AG09309 (cell line): ENCODE data around the gene PIGM.

Experiments used
- DNase-seq: peaks from one replicate; pipeline ENCODE4 v3.0.0-alpha.2; 2010; ENCODE audit warnings: low read depth
- H3K4me3 ChIP-seq: 2 replicates; pipeline ENCODE4 v1.5.1; 2011; ENCODE audit warnings: mild to moderate bottlenecking, low read depth, low read length, moderate library complexity; ENCODE audit not compliant: control insufficient read depth
- CTCF ChIP-seq: IDR thresholded peaks from 2 replicates; pipeline ENCODE4 v1.5.1; 2011; ENCODE audit warnings: mild to moderate bottlenecking, low read depth, low read length, inconsistent platforms; ENCODE audit not compliant: insufficient read depth, control insufficient read depth; ENCODE audit errors: missing control alignments

The PIGM gene

GRCh38 chr1:159980076-159980475, 51.7 kb downstream of the PIGM start:
- no peak for DNase-seq
- no peak for TF ChIP-seq CTCF

GRCh38 chr1:159979257-159979656, 52.5 kb downstream of the PIGM start:
- no peak for TF ChIP-seq CTCF
- DNase-seq: no peak
- H3K4me3 ChIP-seq: no peak overlapping the region

More at GRCh38 chr1:159980076-159980475, 51.7 kb downstream of the PIGM start:
- H3K4me3 ChIP-seq: no peak overlapping the region

GRCh38 chr1:159978107-159978398, 53.7 kb downstream of the PIGM start:
- DNase-seq: no peak
- TF ChIP-seq CTCF: no peak
- no peak overlapping the region for H3K4me3 ChIP-seq

- DNase-seq: no peak
- H3K4me3 ChIP-seq: no peak overlapping the region
- no peak for TF ChIP-seq CTCF
Observed at GRCh38 chr1:159977364-159978106, 54.3 kb downstream of the PIGM start.
